Measurements from ENCODE around the gene BRF1.

BRF1 gene

GRCh38 chr14:105241641-105242040 is 59.2 kb downstream of the BRF1 start:
- no peak overlapping the region for H3K9ac ChIP-seq (ENCODE audit: low read depth, low read length, poor library complexity, severe bottlenecking)
- H3K36me3 ChIP-seq (ENCODE audit: insufficient read depth, low read length) = peaks cover 10% of the 10 kb centered on the region; the same call in 1 of the 2 replicates
- H2AFZ ChIP-seq (ENCODE audit: low read length) = no peak overlapping the region
- no peak overlapping the region for H3K4me2 ChIP-seq (ENCODE audit: low read depth, low read length, poor library complexity, severe bottlenecking)
- no peaks in the 10 kb centered on the region for H3K9me2 ChIP-seq (replicated peaks; ENCODE audit: low read depth, low read length)
- H3K27me3 ChIP-seq (ENCODE audit: insufficient read depth, low read length, poor library complexity, severe bottlenecking) = no peaks in the 10 kb centered on the region
- H3F3A ChIP-seq (ENCODE audit: low read depth) = no peaks in the 10 kb centered on the region
- peaks cover 2% of the 10 kb centered on the region for H4K20me1 ChIP-seq (ENCODE audit: insufficient read depth, low read length, poor library complexity, severe bottlenecking)
- no peaks in the 10 kb centered on the region for H3K9me3 ChIP-seq (ENCODE audit: insufficient read depth, low read depth, low read length)
- no peak overlapping the region for H3K4me3 ChIP-seq (ENCODE audit: low read length, poor library complexity, severe bottlenecking)
- no peak for TF ChIP-seq CTCF (conservative IDR thresholded peaks at IDR 0.05; ENCODE audit: low read length)
- no peak for TF ChIP-seq EZH2phosphoT487 (IDR thresholded peaks at IDR 0.05; ENCODE audit: borderline replicate concordance)
- no peaks in the 10 kb centered on the region for H3K4me1 ChIP-seq (ENCODE audit: insufficient read depth, low read length, poor library complexity, severe bottlenecking)
- peaks cover 28% of the 10 kb centered on the region for H3K79me2 ChIP-seq (ENCODE audit: insufficient read depth, low read length)

GRCh38 chr14:105240811-105241576 is 59.8 kb downstream of the BRF1 start:
- Histone ChIP-seq H3K79me2 (ENCODE audit: insufficient read depth, low read length) (peaks cover 26% of the 10 kb centered on the region), H3K36me3 (ENCODE audit: insufficient read depth, low read length) (peaks cover 10% of the 10 kb centered on the region; the same call in 1 of the 2 replicates)
- TF ChIP-seq EZH2phosphoT487 (IDR thresholded peaks at IDR 0.05; ENCODE audit: borderline replicate concordance) (no peak), CTCF (conservative IDR thresholded peaks at IDR 0.05; ENCODE audit: low read length) (no peak)

GRCh38 chr14:105229099-105229655 is 71.6 kb downstream of the BRF1 start:
- Histone ChIP-seq H4K20me1 (ENCODE audit: insufficient read depth, low read length, poor library complexity, severe bottlenecking) (no peaks in the 10 kb centered on the region), H3K36me3 (ENCODE audit: insufficient read depth, low read length) (peaks cover 29% of the 10 kb centered on the region; the same call in 1 of the 2 replicates), H3K4me3 (ENCODE audit: low read length, poor library complexity, severe bottlenecking) (no peak overlapping the region), H2AFZ (ENCODE audit: low read length) (no peak overlapping the region), H3K9me3 (ENCODE audit: insufficient read depth, low read depth, low read length) (no peaks in the 10 kb centered on the region), H3K27me3 (ENCODE audit: insufficient read depth, low read length, poor library complexity, severe bottlenecking) (no peaks in the 10 kb centered on the region), H3K9ac (ENCODE audit: low read depth, low read length, poor library complexity, severe bottlenecking) (no peak overlapping the region), H3K79me2 (ENCODE audit: insufficient read depth, low read length) (peaks cover 4% of the 10 kb centered on the region; the same call in 1 of the 2 replicates), H3K9me2 (replicated peaks; ENCODE audit: low read depth, low read length) (no peaks in the 10 kb centered on the region), H3F3A (ENCODE audit: low read depth) (no peaks in the 10 kb centered on the region), H3K4me2 (ENCODE audit: low read depth, low read length, poor library complexity, severe bottlenecking) (no peak overlapping the region), H3K4me1 (ENCODE audit: insufficient read depth, low read length, poor library complexity, severe bottlenecking) (no peaks in the 10 kb centered on the region)
- no peak for TF ChIP-seq EZH2phosphoT487 (IDR thresholded peaks at IDR 0.05; ENCODE audit: borderline replicate concordance)
- TF ChIP-seq CTCF (conservative IDR thresholded peaks at IDR 0.05; ENCODE audit: low read length) = no peak

More at GRCh38 chr14:105240811-105241576, 59.8 kb downstream of the BRF1 start:
- Histone ChIP-seq H4K20me1 (ENCODE audit: insufficient read depth, low read length, poor library complexity, severe bottlenecking) (peaks cover 2% of the 10 kb centered on the region), H3K9ac (ENCODE audit: low read depth, low read length, poor library complexity, severe bottlenecking) (no peak overlapping the region), H3K4me2 (ENCODE audit: low read depth, low read length, poor library complexity, severe bottlenecking) (no peak overlapping the region), H3K27me3 (ENCODE audit: insufficient read depth, low read length, poor library complexity, severe bottlenecking) (no peaks in the 10 kb centered on the region), H3K4me3 (ENCODE audit: low read length, poor library complexity, severe bottlenecking) (no peak overlapping the region), H3F3A (ENCODE audit: low read depth) (no peaks in the 10 kb centered on the region), H3K9me3 (ENCODE audit: insufficient read depth, low read depth, low read length) (no peaks in the 10 kb centered on the region), H2AFZ (ENCODE audit: low read length) (no peak overlapping the region), H3K9me2 (replicated peaks; ENCODE audit: low read depth, low read length) (no peaks in the 10 kb centered on the region), H3K4me1 (ENCODE audit: insufficient read depth, low read length, poor library complexity, severe bottlenecking) (no peaks in the 10 kb centered on the region)
